ENCODE measurements around the gene NRAS. TPM values are rescaled to one million over a fixed set of nuclear protein-coding genes. Genes with fewer than 3 reads are reported as not detected.

Gene NRAS
- total RNA-seq, 1 experiment from 2014 or later, result 48.0 TPM

- peaks cover 69 to 77% of the 10 kb centered on the region in 2 experiments for H3K36me3 ChIP-seq (ENCODE audit: control insufficient read depth in 1 of 2, insufficient read depth in 2 of 2, low read length in 2 of 2)
- intact Hi-C loops (cut with micrococcal nuclease), result no loop called here
- ChIA-PET POLR2A (no interaction called here), RAD21 (ENCODE audit: low non-redundant PET in 1 of 2, low total read pairs in 2 of 2, uncharacterized antibody in 2 of 2, unreplicated experiment in 2 of 2) (no interaction called here), CTCF (no interaction called here)
- H3K27me3 ChIP-seq (ENCODE audit: insufficient read depth, low read length), result no peaks in the 10 kb centered on the region
- H3K9me3 ChIP-seq (ENCODE audit: control insufficient read depth in 1 of 2, insufficient read depth in 1 of 2, low read depth in 1 of 2, low read length in 2 of 2), result no peaks in the 10 kb centered on the region
- no peaks in the 10 kb centered on the region for H3K9me2 ChIP-seq (ENCODE audit: insufficient read depth)
- peaks cover 34% of the 10 kb centered on the region; the same call in 1 of the 2 replicates for H4K20me1 ChIP-seq (ENCODE audit: insufficient read depth)
- peaks cover 99% of the 10 kb centered on the region for H3K79me2 ChIP-seq (ENCODE audit: insufficient read depth, low read length)
- no peak overlapping the region for H2AFZ ChIP-seq (ENCODE audit: low read depth, low read length, poor library complexity, severe bottlenecking)
- BruUV-seq (replicated peaks), result no TSS peak
- H3K9ac ChIP-seq (ENCODE audit: low read length), result no peak overlapping the region
- DNase-seq (ENCODE audit: low read depth, low spot score) (no peak), ATAC-seq (no peak)
- no peak overlapping the region for H3K4me2 ChIP-seq (ENCODE audit: low read length)
- TF ChIP-seq TCF7L2 (IDR thresholded peaks at IDR 0.05; ENCODE audit: borderline replicate concordance, extremely low read depth, insufficient read depth, insufficient read length) (no peak), CTCF (IDR thresholded peaks at IDR 0.05 in 2 of 3, conservative IDR thresholded peaks at IDR 0.05 in 1 of 3; ENCODE audit: borderline replicate concordance in 1 of 3, insufficient read depth in 1 of 3, low read depth in 2 of 3, low read length in 2 of 3) (no peak), CBX3 (IDR thresholded peaks at IDR 0.05; ENCODE audit: low read depth) (no peak), SP1 (IDR thresholded peaks at IDR 0.05; ENCODE audit: low read depth) (no peak), JUND (IDR thresholded peaks at IDR 0.05) (no peak), POLR2AphosphoS5 (IDR thresholded peaks at IDR 0.05; ENCODE audit: low read depth, low read length) (no peak), MAX (IDR thresholded peaks at IDR 0.05) (no peak), EZH2phosphoT487 (IDR thresholded peaks at IDR 0.05; ENCODE audit: borderline replicate concordance) (no peak), SIN3A (IDR thresholded peaks at IDR 0.05; ENCODE audit: low read depth) (no peak), CEBPB (IDR thresholded peaks at IDR 0.05; ENCODE audit: low read depth) (no peak), ELF1 (IDR thresholded peaks at IDR 0.05; ENCODE audit: borderline replicate concordance, low read depth) (no peak), ATF3 (IDR thresholded peaks at IDR 0.05) (no peak), ZFX (IDR thresholded peaks at IDR 0.05) (no peak), RAD21 (IDR thresholded peaks at IDR 0.05; ENCODE audit: low read depth) (no peak)
- no peak overlapping the region for H3K27ac ChIP-seq (ENCODE audit: low read depth, low read length)
- H3K4me3 ChIP-seq (replicated peaks in 1 of 2; ENCODE audit: low read depth in 1 of 2, low read length in 2 of 2), result no peak overlapping the region
- no peaks in the 10 kb centered on the region for H3K4me1 ChIP-seq (ENCODE audit: control insufficient read depth in 1 of 2, insufficient read depth in 2 of 2, low read length in 2 of 2)
Measured at GRCh38 chr1:114737314-114737849, 20.8 kb upstream of the NRAS start.
